Hematopoietic multipotent progenitor cell treated with erythropoietin and hydrocortisone succinate and interleukin-3 and kit ligand, for 4 days (in vitro differentiated cells): ENCODE results near the gene PLEKHA6.
A peak's percentile ranks its signal among the peaks of the same experiment; 100 is the strongest.

ENCODE experiments used
- DNase-seq: peaks from one replicate; pipeline ENCODE4 v3.0.0-alpha.2; 2015

The PLEKHA6 gene

GRCh38 chr1:204203206-204203767, 156.4 kb downstream of the PLEKHA6 start:
- no peak for DNase-seq

GRCh38 chr1:204202481-204202880, 157.2 kb downstream of the PLEKHA6 start:
- no peak for DNase-seq

GRCh38 chr1:204201348-204202040, 158.2 kb downstream of the PLEKHA6 start:
- DNase-seq, result no peak

GRCh38 chr1:204199579-204199978, 160.2 kb downstream of the PLEKHA6 start:
- DNase-seq, result no peak

GRCh38 chr1:204198348-204199340, 161.1 kb downstream of the PLEKHA6 start:
- no peak for DNase-seq

- no peak for DNase-seq
Observed at GRCh38 chr1:204197068-204197467, 162.7 kb downstream of the PLEKHA6 start.

- no peak for DNase-seq
Observed at GRCh38 chr1:204196068-204196795, 163.5 kb downstream of the PLEKHA6 start, which contains the start of gene KISS1. Gene KISS1 (minus strand): TSS chr1:204196491. CDS start chr1:204192876, 3,615 bp downstream.

GRCh38 chr1:204194771-204195170, 165.0 kb downstream of the PLEKHA6 start:
- no peak for DNase-seq

GRCh38 chr1:204194080-204194479, 165.6 kb downstream of the PLEKHA6 start:
- no peak for DNase-seq

- no peak for DNase-seq
Observed at GRCh38 chr1:204192589-204193352, 167.0 kb downstream of the PLEKHA6 start.

- no peak for DNase-seq
Observed at GRCh38 chr1:204192046-204192445, 167.7 kb downstream of the PLEKHA6 start.

- DNase-seq, result no peak
Observed at GRCh38 chr1:204191456-204191855, 168.3 kb downstream of the PLEKHA6 start.

- DNase-seq, result peak; percentile 86
Observed at GRCh38 chr1:204190212-204191211, 169.2 kb downstream of the PLEKHA6 start.

GRCh38 chr1:204188959-204189639, 170.6 kb downstream of the PLEKHA6 start:
- no peak for DNase-seq

- no peak for DNase-seq
Observed at GRCh38 chr1:204186597-204186996, 173.1 kb downstream of the PLEKHA6 start.

- no peak for DNase-seq
Observed at GRCh38 chr1:204181116-204181515, 178.6 kb downstream of the PLEKHA6 start.

- no peak for DNase-seq
Observed at GRCh38 chr1:204180133-204180532, 179.6 kb downstream of the PLEKHA6 start.

GRCh38 chr1:204178487-204179281, 181.0 kb downstream of the PLEKHA6 start:
- DNase-seq, result peak; percentile 77

GRCh38 chr1:204177133-204177532, 182.6 kb downstream of the PLEKHA6 start:
- peak; percentile 96 for DNase-seq
